Tibial artery (tissue), 4 donors: ENCODE measurements around the gene DSC1.

ENCODE experiments used
- DNase-seq, 2 donors: peaks; one replicate each; pipeline ENCODE4 v3.0.0-alpha.2; 2019
- H3K27ac ChIP-seq, 2 donors: fragments of 200-600 bp; sonication (generic) in 1 of 2; 1 replicate in 1 of 2; 2 replicates in 1 of 2; pipeline ENCODE4 v1.5.1; 2018 to 2019; ENCODE audit warnings: mild to moderate bottlenecking in 1 of 2
- H3K27me3 ChIP-seq, 2 donors: fragments of 200-600 bp; sonication (generic) in 1 of 2; one replicate each; pipeline versions ENCODE4 v1.5.1 to v1.6.0; 2016 to 2019
- H3K36me3 ChIP-seq, 3 donors: fragments of 200-600 bp; sonication (generic) in 2 of 3; one replicate each; pipeline ENCODE4 v1.5.1; 2016 to 2019; ENCODE audit warnings: mild to moderate bottlenecking in 2 of 3
- H3K4me1 ChIP-seq, 4 donors: fragments of 200-600 bp; sonication (generic) in 2 of 4; 1 replicate in 3 of 4; 2 replicates in 1 of 4; pipeline ENCODE4 v1.5.1; 2016 to 2019
- H3K4me3 ChIP-seq, 2 donors: fragments of 200-600 bp; sonication (generic) in 1 of 2; 1 replicate in 1 of 2; 2 replicates in 1 of 2; pipeline ENCODE4 v1.5.1; 2018 to 2019; ENCODE audit warnings: mild to moderate bottlenecking in 2 of 2
- H3K9me3 ChIP-seq, 3 donors: fragments of 200-600 bp; sonication (generic) in 1 of 3; one replicate each; pipeline ENCODE4 v1.5.1; 2016 to 2019
- CTCF ChIP-seq, 2 experiments: fragments of 200-600 bp in 1 of 2; fragments of 450-650 bp in 1 of 2; IDR thresholded peaks; one replicate each; pipeline ENCODE4 v1.5.1; 2017 to 2019; ENCODE audit warnings: antibody characterized with exemption in 2 of 2, mild to moderate bottlenecking in 1 of 2, moderate library complexity in 1 of 2
- intact Hi-C: fragments of 100-400 bp; cut with DNase I; formaldehyde crosslinking; loops from one replicate; pipeline ENCODE4 v1.15.0; 2023; ENCODE audit warnings: low total_unique reads

DSC1 gene

GRCh38 chr18:31171144-31171839, 8.6 kb upstream of the DSC1 start:
- no peak overlapping the region for H3K27ac ChIP-seq
- H3K27me3 ChIP-seq, result no peaks in the 10 kb centered on the region
- no peak for DNase-seq
- H3K36me3 ChIP-seq, result no peaks in the 10 kb centered on the region
- H3K4me3 ChIP-seq, result no peak overlapping the region
- TF ChIP-seq CTCF (IDR thresholded peaks at IDR 0.05), result no peak
- no peaks in the 10 kb centered on the region for H3K9me3 ChIP-seq
- H3K4me1 ChIP-seq, result no peaks in the 10 kb centered on the region
- intact Hi-C loops, result no loop called here

DNA sequence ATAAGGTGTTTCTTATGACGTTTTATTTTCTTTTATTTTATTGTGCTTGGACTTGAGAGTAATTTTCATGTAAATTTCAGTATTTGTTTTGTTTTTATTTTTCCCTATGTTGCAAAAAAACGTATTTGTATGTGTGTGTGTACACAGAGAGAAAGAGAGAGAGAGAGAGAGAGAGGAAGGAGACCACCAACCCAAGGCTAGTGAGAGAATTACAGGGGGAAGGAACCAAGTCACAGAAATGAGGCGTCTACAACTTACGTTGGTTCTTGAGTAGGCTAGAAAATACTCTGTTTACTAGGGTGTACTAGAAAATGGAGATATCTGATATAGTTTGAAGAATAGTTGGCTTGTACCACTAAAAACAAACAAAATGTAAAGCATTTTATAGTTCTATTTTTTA, 7.7 kb upstream of the DSC1 start:
- DNase-seq, result no peak
- intact Hi-C loops, result no loop called here
- Histone ChIP-seq H3K4me3 (no peak overlapping the region), H3K27ac (no peak overlapping the region), H3K4me1 (no peaks in the 10 kb centered on the region), H3K27me3 (no peaks in the 10 kb centered on the region), H3K36me3 (no peaks in the 10 kb centered on the region), H3K9me3 (no peaks in the 10 kb centered on the region)
- TF ChIP-seq CTCF (IDR thresholded peaks at IDR 0.05), result no peak

GRCh38 chr18:31162419-31162793, 250 bp downstream of the DSC1 start:
- H3K4me3 ChIP-seq, result no peak overlapping the region
- H3K36me3 ChIP-seq, result no peaks in the 10 kb centered on the region
- no peak for TF ChIP-seq CTCF (IDR thresholded peaks at IDR 0.05)
- H3K4me1 ChIP-seq, result peaks cover 0 to 6% (median 0%) of the 10 kb centered on the region in 4 donors
- intact Hi-C loops, result no loop called here
- H3K27ac ChIP-seq, result no peak overlapping the region
- H3K9me3 ChIP-seq, result no peaks in the 10 kb centered on the region
- H3K27me3 ChIP-seq, result no peaks in the 10 kb centered on the region
- DNase-seq, result no peak

DNA sequence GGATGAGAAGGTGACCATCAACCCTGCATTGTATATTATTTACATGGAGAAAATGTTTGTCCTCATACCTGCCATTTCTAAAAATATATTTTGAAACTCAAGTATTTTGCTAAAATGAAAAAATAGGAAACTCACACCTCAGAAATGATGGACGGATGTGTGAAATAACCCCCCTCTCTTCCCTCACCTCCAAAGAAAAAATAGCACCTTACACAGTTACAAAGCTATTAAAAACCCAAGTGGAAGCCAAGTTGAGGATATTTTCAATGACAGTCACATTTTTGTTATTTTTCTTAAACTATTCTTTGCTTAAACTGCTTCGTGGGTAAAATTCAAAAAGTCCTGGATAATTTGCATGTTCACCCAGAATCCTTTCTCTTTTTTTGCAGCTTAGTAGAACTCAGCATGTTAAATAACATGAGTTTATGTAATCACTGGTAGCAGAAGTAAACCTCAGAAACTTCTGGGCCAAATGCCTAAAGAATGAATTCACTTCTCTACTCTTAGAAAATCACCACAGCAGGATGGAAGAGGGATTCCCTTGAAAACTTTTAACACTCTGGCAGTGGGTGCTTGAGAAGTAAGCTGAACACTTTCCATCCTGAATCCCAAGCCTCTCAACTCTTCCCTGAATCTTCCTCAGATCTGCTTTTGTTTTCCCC, 768 bp downstream of the DSC1 start:
- Histone ChIP-seq H3K4me1 (peaks cover 0 to 6% (median 0%) of the 10 kb centered on the region in 4 donors), H3K36me3 (no peaks in the 10 kb centered on the region), H3K27ac (no peak overlapping the region), H3K9me3 (no peaks in the 10 kb centered on the region), H3K4me3 (no peak overlapping the region), H3K27me3 (no peaks in the 10 kb centered on the region)
- TF ChIP-seq CTCF (IDR thresholded peaks at IDR 0.05), result no peak
- intact Hi-C loops, result no loop called here
- DNase-seq, result no peak

GRCh38 chr18:31156821-31157763, 5.6 kb downstream of the DSC1 start:
- H3K27ac ChIP-seq, result no peak overlapping the region

More at GRCh38 chr18:31156821-31157763, 5.6 kb downstream of the DSC1 start:
- TF ChIP-seq CTCF (IDR thresholded peaks at IDR 0.05), result no peak
- Histone ChIP-seq H3K36me3 (no peaks in the 10 kb centered on the region), H3K4me1 (peaks cover 0 to 3% (median 0%) of the 10 kb centered on the region in 4 donors), H3K9me3 (no peaks in the 10 kb centered on the region), H3K4me3 (no peak overlapping the region), H3K27me3 (no peaks in the 10 kb centered on the region)
- intact Hi-C loops, result no loop called here
- no peak for DNase-seq
